ENCODE measurements around the gene THTPA.

The THTPA gene, protein sequence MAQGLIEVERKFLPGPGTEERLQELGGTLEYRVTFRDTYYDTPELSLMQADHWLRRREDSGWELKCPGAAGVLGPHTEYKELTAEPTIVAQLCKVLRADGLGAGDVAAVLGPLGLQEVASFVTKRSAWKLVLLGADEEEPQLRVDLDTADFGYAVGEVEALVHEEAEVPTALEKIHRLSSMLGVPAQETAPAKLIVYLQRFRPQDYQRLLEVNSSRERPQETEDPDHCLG

DNA sequence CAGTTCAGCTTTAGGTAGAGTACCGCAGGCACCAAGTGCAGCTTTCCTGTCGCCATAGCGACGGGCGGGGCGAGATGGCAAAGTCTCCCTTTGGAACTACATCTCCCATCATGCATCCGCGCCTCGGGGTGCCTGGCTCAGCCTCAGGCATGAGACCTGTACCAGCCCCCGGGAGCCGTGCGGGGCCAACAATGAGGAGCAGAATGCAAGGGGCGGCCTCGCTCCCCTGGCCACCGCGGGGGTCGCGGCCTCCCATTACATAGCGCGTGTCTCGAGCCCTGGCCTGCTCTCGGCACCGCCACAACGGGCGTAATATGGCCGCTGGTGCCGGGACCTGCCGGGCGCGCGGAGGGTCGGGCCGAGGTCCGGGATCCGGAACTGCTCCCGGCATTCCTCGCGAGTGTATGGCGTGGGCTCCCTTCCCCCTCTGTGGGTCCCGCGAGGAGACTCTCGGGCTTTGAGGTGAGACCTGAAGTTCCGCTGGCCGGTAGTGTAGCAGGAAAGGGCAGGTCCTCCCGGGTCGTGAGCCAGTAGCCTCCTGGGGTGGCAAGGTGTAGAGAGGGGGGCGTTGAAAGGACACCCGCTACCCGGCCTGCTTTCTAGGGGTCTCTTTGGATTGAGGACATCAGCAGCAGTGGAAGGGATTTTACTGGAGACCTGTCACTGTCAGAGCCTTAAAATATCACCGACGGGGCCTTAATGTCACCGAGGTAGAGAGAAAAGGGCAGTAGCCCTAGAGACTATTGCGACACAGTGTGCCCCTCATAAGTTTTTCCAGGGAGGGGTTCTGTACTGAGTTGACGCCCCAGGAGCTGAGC lies at the start of gene THTPA:
THTPA (plus strand) TSS at position 390 of the 818 bp plus-strand sequence. CDS start 487 bp downstream, outside the sequence.
- no peak for DNase-seq

DNA sequence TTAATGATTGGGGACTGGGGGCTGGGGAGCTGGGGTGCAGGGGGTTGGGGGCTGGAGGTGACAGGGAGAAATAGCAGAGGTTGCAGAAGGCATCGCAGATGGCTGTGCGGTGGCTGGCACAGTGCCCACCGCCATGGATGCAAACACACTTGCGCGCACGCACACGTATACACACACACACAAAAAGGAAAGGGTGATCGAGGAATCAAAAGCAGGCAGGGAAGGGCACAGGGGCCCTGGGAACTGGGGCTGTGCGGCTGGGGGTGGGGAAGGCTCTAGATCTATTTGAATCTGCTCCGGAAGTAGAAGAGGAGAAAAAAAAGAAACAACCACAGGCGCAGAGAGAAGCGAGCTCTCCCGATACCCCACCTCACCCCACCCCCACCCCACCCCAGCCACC lies 43.9 kb upstream of the THTPA start:
- DNase-seq: no peak

DNA sequence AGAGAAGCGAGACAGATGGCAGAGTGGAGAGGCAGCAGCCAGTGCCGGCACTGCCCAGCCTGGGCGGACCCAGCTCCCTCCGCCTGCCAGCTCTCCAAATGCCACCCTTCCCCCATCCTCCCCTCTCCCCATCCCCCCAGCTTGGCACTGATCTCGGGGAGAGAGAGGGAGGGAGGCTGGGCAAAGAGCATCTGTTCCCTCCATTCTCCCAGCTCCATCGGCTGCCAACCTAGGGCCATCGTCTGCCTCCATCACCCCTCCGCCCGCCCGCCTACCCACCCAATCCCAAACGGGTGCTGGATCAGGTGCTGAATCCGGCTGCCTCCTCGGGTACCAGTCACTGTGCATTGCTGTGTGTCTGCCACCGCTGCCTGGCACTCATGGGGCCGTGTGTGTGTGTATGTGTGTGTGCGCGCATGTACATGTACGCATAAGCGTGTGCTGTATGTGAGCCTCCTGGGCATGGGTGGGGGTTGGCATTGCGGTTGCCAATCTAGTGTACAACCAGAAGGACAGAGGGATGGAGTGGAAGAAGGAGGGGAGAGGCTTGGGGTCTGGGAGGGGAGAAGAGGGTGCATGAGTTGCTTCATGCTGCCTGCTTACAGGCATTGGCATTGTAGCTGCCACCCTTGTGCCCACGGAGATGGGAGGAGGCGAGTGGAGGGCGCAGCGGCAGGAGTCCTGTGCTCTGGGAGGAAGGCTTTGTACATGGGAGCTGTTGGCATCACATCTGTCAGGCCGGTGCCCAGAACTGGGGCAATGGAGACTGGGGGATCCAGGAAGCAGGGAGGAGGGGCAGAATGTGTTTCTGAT lies 42.9 kb upstream of the THTPA start:
- DNase-seq: no peak

DNA sequence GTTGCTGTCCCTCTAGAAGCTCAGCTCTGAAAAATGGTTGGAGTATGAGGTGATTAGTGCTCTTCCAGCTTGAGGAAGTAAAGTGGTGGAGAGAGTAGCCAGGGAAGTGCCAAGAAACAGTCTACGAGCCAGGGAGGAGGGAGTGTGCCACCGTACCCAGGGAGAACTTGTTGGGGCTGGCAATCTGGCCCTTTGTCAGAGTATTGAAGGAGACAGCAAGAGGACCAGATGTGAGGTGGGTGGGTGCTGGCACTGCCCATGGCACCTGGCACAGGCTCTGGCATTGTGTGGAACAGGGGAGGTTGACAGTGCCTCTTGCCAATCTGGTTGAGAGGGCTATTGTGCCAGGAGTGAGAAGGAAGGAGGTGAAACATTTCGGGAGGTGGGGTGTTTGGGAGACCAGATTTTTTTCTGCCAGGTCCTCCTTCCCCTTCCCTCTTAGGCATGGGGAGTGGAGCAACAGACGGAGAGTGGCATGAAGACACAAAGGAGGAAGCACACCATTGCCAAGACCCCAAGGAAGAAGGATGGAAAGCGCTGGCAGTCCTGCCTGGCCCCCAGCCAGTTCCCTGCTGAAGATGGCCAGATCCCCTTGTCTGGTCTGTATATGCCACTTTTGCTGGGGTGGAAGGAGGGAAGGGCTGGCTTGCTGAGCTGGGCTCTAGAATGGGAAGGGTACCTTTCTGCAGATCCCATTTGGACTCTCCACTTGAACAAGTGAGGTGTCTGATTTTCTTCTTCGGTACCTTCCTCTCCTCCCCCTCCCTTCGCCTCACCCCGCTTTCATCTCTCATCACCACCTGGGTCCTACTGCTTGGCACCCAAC lies 42.0 kb upstream of the THTPA start:
- no peak for DNase-seq

DNA sequence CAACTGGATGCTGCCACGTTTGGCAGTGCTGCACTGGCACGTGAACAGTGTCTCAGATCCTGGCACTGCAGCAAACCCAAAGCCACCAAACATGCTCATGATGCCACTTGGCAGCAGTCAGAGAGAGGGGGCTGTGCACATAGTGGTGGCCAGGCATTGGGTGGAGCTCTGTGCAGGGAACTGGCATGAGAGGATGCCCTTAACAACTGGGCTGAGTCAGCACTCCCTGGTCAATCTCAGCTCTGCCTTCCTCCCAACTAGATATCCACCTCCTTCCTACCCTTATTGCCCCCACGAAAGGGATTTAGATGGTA lies 41.5 kb upstream of the THTPA start:
- DNase-seq: no peak

DNA sequence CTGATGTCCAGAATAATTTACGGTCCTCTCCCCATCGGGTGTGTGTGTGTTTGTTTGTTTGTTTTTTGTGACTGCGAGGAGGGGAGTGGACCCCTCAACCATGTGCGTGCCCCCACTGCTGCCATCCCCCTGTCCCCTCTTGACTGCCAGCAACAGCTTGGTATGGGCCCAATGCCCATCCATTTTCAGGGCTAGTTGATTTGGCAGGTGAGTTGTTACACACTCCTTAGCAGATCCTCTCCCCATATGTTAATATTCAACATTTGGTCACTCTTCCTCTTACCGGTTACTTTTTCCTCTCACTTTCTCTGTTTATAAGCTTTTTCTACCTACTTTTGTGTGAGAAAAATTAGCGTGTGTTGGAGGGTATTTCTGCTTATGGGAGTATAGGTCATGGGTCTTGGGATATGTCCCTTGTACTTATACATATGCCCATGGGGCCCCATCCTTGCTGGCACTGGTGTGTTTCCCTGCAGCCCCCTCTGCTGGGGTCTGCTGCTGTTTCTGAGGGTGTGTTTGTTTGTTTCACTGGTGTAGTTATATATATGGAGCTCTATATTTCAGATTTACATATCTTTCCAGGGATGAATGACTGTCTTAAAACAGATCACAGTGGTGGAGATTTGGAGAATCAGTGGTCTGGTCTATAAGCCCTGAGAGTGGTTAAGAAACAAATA lies 38.3 kb upstream of the THTPA start:
- no peak for DNase-seq

DNA sequence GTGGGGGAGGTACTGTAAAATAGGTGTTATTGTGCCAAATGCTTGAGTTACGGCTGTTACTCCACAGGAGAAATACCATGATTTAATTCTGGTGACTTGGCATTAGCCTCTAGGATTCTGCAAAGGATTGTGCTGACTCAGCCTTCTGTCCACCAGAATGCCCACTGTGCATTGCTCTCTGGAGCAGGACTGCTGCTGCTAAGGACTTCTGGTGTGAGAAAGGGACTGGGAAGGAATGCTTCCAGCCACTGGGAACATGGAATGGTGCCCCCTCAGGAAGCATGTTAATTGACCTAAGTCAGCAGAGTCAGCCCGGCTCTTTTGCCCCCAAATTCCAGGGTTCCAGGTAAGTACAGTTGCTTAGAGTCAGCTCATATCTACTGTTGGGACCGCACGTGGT lies 37.4 kb upstream of the THTPA start:
- DNase-seq: no peak

DNA sequence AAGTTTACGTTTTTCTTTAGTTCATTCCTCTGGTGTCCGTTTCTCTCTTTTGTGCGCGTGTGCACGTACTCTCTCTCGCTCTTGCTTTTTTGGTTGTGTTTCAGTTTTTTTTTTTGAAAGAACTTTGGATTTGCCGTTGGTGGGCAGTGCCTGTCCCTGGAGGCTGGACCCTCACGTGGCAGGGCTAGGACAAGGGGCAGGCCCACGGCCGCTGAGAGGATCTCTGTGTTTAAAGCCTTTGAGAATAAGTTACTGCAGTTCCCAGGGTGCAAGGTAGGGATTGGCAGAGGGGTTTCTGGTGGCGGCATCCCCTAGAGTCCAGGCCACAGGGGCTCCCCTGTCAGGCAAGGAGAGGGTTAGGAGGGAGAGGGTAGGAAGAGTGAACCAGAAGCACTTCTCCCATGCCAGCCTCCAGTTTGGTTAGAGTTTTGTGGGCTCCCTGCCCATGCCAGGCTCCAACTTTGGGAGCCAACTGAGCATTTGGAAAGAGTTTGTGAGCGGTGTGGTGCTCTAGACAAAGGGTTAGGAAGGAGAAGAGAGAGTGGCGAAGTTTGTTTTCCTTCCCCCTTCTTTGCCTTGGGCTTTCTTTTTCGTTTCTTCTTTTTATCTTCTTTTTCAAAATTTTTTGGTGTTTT lies 35.1 kb upstream of the THTPA start:
- no peak for DNase-seq

DNA sequence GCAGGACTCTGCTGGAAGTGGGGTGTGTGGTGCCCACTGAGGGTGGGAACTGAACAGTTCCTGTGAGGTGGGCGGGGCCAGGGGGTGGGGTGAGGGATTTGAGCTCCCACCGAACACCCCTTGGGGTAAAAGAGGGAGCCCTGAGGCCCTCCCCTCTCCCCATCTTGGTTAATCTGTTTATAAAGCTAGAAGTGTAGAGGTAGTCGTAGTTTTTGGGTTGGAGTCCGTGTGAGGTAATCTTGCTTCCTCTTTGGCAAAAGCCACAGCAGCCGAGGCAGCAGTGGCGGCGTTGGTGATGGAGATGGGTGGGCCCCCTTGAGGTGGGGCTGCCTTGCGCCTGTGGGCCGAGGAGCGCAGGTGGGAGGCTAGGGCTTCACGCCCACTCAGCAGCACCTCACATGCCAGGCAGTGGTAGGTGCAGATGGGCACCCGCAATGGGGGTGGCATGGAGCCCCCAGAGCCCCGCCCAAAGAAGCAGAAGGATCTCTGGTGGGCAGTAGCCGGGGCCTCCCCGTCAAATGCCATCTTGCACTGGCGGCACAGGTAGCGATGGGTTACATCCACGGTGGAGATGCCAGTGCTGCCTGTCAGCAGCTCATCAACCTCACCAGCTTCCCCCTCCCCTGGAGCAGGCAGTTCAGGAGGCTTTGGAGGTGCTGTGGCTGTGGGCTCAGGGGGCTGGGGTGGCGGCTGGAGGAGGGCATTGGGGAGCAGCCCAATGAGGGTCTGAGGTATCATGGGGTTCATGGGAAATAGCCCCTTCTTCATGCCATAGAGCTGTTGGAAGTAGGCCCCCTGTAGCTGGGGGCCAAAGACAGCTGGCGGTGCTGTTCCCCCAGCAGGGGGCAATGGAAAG lies 34.1 kb upstream of the THTPA start:
- DNase-seq: no peak

DNA sequence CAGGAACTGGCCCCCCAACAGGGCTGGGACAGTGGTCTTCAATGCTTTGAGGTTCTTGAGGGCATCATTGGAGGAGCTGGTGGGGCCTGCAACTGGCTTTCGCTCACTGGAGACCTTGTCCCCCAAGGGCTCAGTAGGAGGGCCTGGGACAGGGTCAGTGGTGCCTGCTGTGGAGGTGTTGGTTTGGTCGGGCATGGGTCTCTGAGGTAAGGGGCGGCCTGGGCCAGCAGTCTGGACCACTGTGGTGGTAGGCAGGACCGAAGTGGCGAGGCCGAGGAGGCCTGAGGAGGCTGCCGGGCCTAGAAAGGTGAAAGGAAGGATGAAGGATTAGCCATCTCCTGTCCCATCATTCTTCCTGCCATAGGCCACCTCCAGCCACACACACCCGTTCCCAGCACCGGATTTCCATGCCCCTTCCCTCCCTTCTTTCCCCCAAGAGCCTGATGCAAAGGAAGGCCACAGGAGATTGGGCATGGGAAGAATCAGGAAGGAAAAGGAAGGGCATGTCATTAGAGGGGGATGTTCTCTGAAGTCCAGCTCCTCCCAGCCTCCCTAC lies 33.4 kb upstream of the THTPA start:
- no peak for DNase-seq

DNA sequence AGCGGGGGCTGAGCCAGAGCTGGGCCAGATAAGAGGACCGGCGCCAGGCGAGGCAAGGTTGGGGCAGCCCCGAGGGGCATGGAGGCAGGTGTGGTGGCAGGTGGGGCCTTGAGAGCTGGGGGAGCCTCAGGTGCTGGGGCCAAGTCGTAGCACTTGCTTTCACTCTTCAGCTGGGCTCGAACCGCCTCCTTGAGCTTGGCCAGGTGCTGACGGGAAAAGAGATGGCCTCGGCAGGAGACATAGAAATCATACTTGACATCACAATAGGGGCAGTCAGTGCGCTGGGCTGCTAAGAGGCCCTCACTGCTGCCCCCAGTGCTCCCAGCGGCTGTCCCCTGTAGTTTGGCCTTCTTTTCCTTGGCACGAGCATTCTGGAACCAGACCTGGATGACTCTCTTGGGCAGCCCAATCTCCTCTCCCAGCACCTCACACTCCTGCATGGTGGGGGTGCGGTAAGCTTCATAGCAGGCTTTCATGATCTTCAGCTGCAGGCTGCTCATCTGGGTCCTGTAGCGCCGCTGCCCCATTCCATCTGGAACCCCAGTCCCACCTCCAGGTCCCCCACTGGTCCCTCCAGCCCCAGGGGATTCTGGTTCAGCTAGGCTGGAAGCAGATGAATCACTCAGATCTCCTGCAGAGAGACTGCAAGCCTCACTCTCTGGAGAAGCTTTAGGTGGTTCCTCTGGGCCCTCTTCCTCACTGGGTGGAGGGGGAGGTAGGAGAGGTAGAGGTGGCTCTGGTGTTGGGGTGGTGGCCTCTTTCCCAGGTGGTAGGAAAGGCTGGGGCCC lies 32.6 kb upstream of the THTPA start:
- no peak for DNase-seq

DNA sequence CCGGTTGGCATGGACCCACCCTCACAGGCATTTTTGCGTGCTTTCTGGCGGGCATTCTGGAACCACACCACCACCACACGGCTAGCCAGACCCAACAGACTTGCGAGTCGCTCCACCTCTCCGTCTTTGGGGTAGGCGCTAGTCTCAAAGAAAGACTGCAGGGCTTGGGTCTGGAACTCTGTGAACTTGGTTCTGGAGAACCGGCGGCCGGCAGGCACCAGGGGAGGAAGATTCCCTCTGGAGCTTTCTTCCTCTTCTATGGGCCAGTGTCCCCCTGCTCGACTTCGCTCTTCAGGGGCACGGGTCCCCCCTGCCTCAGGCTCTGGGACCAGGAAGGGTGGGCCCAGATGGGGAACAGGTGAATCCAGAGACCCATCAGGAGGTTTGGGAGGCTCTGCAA lies 31.1 kb upstream of the THTPA start:
- no peak for DNase-seq

DNA sequence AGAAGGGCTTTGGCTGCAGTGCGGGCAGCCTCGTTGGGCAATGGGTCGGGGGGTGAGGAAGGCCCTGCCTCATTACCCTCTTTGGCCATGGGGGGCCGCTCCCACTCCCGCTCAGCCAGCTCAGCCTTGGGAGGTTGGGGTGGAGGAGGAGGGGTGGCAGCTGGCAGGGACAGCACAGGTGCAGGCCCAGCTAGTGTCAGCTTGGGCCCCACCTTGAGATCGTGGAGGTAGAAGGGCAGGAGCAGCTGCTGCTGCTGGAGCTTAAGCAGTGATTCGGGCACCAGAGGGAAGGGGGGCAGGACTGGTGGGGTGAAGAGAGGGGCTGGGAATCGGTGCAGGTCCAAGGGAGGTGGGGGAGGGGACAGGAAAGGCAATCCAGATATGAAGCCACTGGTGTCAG lies 30.5 kb upstream of the THTPA start:
- no peak for DNase-seq

DNA sequence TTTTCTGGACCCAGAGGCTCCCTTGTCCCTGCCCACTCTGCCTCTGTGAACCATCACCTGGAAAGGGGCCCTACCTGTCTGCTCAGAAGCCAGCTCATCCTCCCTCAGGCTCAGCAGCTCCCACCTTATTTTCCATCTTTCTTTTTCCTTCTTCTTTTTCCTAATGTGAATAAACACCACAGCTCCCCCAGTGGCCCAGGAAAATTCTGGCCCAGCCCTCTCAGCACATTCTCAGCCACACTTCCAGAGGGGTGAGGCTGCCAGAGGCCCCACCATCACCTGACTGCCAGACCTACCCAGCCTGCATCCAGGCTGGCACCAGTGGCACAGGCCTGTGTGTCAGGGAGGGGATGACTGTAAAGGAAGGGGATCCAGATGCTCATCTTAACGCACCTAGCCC lies 27.5 kb upstream of the THTPA start:
- no peak for DNase-seq

DNA sequence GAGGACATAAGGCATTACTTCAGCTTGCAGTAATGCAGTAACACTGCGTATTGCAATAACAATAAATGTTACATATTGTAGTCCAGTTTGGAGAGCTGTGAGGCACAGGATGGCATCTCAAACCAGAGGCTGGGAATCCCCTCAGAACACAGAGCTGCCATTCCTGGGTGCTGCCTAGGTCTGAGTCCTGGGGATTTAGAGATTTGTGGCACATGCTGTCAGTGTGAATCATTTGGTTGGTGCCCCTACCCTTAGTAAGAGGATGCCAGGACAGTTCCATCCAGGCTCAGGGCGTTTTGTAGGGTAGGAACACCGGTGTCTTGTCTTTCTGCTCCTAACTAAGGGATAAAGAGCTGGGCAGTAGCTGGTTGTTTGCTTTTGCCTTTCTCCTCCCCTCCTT lies 27.1 kb upstream of the THTPA start:
- DNase-seq: no peak

DNA sequence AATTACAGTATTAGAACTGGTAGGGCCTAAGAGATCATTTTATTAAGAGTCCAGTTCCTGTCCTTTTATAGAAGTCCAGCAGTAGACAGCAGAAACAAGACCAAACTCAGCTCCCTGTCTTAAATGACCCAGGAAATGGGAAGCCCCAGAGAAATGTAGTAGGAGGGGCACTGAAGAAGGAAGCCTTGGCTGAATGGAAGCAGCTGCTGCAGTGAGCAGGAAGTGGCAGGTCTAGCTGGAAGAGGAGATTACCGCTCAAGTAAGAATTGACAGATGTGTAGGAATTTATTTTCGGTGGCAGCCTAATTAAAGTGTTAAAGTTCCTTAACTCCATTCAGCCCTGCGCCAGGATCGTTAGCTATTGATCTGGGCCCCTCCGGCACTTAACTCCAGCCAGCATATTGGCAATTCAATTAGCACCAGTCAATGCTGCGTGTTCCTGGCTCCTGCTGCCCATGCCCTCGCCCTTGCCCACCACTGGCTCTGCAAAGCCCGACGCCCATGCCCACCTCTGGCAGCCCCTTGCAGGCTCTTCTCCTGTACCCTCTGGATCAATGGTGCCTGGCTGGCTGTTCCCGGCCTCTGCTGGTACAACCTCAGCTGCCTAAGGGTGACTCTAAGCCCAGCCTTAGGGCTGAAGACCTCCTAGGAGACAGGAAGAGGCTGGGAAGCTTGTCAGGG lies 25.6 kb upstream of the THTPA start:
- DNase-seq: no peak

DNA sequence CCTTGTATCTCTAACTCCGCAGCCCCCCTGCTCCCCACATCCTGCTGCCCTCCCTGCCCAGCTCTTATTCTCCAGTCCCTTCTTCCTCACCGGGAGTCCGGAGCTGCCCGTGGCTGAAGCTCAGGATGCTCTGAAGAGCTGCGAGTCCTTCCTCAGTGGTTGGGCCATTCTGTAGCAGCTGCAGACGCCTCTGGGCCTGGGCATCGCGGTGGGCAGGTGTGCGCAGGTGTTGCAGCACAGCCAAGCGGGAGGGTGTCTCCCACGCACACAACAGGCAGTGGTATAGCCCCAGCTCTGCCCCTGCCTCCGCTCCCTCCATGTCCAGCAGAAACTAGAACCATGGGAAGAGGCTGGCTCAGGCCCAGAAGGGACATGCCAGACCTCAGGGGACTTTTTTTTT lies 24.7 kb upstream of the THTPA start:
- DNase-seq: no peak

DNA sequence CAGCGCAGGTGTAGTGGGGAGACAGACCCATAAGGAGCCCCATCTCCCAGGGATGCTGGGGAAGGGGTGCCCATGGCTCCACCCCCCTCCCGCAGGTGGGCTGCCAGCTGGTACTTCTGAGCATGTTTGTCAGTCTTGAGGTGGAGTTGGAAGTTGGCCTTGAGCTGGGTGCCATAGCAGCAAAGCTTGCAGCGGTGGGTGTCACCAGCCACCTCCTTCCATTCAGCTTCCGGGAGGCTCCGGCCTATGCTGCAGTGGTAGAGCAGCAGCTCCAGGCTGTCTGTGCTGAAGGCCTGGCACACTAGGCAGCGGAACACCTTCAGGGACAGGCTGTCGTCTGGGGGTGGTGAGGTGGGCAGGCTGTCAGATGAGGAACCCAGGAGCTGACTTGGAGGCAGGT lies 23.4 kb upstream of the THTPA start:
- no peak for DNase-seq
